ENCODE results near the gene HDAC4. TPM values are rescaled to one million over a fixed set of nuclear protein-coding genes. Genes with fewer than 3 reads are reported as not detected.

HDAC4 gene
- total and polyA plus RNA-seq, 12 donors, result 3.7 to 40.0 (median 25.5) TPM

- ATAC-seq (peak in 1 of 8 donors; percentile 12), DNase-seq (no peak)
- Histone ChIP-seq H3K4me3 (no peak overlapping the region), H3K27me3 (peaks cover 0 to 62% (median 32%) of the 10 kb centered on the region in 7 donors), H3K27ac (no peak overlapping the region), H3K4me1 (no peaks in the 10 kb centered on the region), H3K36me3 (no peaks in the 10 kb centered on the region), H3K9me3 (no peaks in the 10 kb centered on the region)
- TF ChIP-seq CTCF (IDR thresholded peaks at IDR 0.05), result no peak
- WGBS, 2 donors, result 69 to 71% methylated on average over 25 of the region's 25 CpGs
- intact Hi-C loops (cut with DNase I), result no loop called here
These were observed 385.5 kb downstream of the HDAC4 start for GRCh38 chr2:239015218-239015900.

GRCh38 chr2:239014458-239015217 lies 386.2 kb downstream of the HDAC4 start:
- no peaks in the 10 kb centered on the region for H3K9me3 ChIP-seq
- peaks cover 0 to 62% (median 34%) of the 10 kb centered on the region in 7 donors for H3K27me3 ChIP-seq
- H3K4me3 ChIP-seq, result no peak overlapping the region
- H3K36me3 ChIP-seq, result no peaks in the 10 kb centered on the region
- H3K27ac ChIP-seq, result no peak overlapping the region
- H3K4me1 ChIP-seq, result no peaks in the 10 kb centered on the region
- 71 to 73% methylated on average over 9 of the region's 9 CpGs for WGBS, 2 donors
- intact Hi-C loops (cut with DNase I), result no loop called here
- DNase-seq (no peak), ATAC-seq (no peak)
- no peak for TF ChIP-seq CTCF (IDR thresholded peaks at IDR 0.05)

- Histone ChIP-seq H3K36me3 (no peaks in the 10 kb centered on the region), H3K9me3 (no peaks in the 10 kb centered on the region), H3K4me3 (no peak overlapping the region), H3K27me3 (peaks cover 0 to 66% (median 39%) of the 10 kb centered on the region in 7 donors), H3K4me1 (no peaks in the 10 kb centered on the region), H3K27ac (no peak overlapping the region)
- ATAC-seq (no peak), DNase-seq (no peak)
- intact Hi-C loops (cut with DNase I), result no loop called here
- TF ChIP-seq CTCF (IDR thresholded peaks at IDR 0.05), result no peak
- WGBS, 2 donors, result 86 to 88% methylated on average over 6 of the region's 6 CpGs
These were observed 387.2 kb downstream of the HDAC4 start for GRCh38 chr2:239013678-239013976.

- Histone ChIP-seq H3K27me3 (peaks cover 0 to 61% (median 39%) of the 10 kb centered on the region in 7 donors), H3K27ac (no peak overlapping the region), H3K4me1 (no peaks in the 10 kb centered on the region), H3K36me3 (no peaks in the 10 kb centered on the region), H3K4me3 (no peak overlapping the region), H3K9me3 (no peaks in the 10 kb centered on the region)
- intact Hi-C loops (cut with DNase I), result no loop called here
- DNase-seq (no peak), ATAC-seq (no peak)
- WGBS, 2 donors, result 88 to 89% methylated on average over 13 of the region's 13 CpGs
- TF ChIP-seq CTCF (IDR thresholded peaks at IDR 0.05), result no peak
These were observed 387.7 kb downstream of the HDAC4 start for GRCh38 chr2:239012936-239013677.
